Liver (tissue), 3 donors: Measurements from ENCODE around the gene GPR183.

ENCODE experiments used
- NR2F2 ChIP-seq: IDR thresholded peaks from 2 replicates; pipeline ENCODE4 v1.6.1; 2016; ENCODE audit warnings: antibody characterized with exemption
- YY1 ChIP-seq: IDR thresholded peaks from 2 replicates; pipeline ENCODE4 v1.6.1; 2016; ENCODE audit warnings: antibody characterized with exemption, mild to moderate bottlenecking
- TF ChIP-seq, protein P1 (sequence below): fragments of 150-350 bp; IDR thresholded peaks from 2 replicates; pipeline ENCODE4 v1.5.1; 2017; ENCODE audit warnings: improper control_type of control experiment, low read depth, low read length; ENCODE audit not compliant: missing input control
- TF ChIP-seq, protein P2 (sequence below): IDR thresholded peaks from 2 replicates; pipeline ENCODE4 v1.6.1; 2016; ENCODE audit warnings: antibody characterized with exemption
- TF ChIP-seq, protein P3 (sequence below): IDR thresholded peaks from 2 replicates; pipeline ENCODE4 v1.6.1; 2016; ENCODE audit warnings: antibody characterized with exemption, mild to moderate bottlenecking
- TF ChIP-seq, protein P4 (sequence below): IDR thresholded peaks from 2 replicates; pipeline ENCODE4 v1.6.1; 2016; ENCODE audit warnings: antibody characterized with exemption
- TF ChIP-seq, protein P5 (sequence below): IDR thresholded peaks from 2 replicates; pipeline ENCODE4 v1.6.1; 2016; ENCODE audit warnings: antibody characterized with exemption
- donor health status: healthy.
- donor health status: healthy.

DNA sequence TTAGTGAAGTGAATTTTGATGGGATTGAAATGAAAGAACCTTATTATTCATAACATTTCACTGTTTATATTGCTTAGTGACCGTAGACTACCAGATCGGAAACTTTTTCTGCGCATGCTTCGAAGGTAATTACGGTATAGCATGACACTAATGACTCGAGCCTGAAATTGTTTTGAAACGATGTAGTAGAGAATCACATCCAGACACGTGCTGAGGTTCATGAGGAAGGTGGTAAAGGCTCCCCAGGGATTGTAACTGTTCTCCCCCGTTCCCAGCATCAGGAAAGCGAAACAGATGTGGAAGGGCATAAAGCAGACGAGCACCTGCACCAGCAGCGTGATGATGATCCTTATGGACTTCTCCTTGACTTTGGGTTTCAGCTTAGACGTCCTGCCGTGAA is 52.4 kb downstream of the GPR183 start:
- no peak for TF ChIP-seq NR2F2
- no peak for TF ChIP-seq YY1
- TF ChIP-seq, protein P1, sequence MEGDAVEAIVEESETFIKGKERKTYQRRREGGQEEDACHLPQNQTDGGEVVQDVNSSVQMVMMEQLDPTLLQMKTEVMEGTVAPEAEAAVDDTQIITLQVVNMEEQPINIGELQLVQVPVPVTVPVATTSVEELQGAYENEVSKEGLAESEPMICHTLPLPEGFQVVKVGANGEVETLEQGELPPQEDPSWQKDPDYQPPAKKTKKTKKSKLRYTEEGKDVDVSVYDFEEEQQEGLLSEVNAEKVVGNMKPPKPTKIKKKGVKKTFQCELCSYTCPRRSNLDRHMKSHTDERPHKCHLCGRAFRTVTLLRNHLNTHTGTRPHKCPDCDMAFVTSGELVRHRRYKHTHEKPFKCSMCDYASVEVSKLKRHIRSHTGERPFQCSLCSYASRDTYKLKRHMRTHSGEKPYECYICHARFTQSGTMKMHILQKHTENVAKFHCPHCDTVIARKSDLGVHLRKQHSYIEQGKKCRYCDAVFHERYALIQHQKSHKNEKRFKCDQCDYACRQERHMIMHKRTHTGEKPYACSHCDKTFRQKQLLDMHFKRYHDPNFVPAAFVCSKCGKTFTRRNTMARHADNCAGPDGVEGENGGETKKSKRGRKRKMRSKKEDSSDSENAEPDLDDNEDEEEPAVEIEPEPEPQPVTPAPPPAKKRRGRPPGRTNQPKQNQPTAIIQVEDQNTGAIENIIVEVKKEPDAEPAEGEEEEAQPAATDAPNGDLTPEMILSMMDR: no peak
- TF ChIP-seq, protein P2, sequence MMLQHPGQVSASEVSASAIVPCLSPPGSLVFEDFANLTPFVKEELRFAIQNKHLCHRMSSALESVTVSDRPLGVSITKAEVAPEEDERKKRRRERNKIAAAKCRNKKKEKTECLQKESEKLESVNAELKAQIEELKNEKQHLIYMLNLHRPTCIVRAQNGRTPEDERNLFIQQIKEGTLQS: no peak
- TF ChIP-seq, protein P3, sequence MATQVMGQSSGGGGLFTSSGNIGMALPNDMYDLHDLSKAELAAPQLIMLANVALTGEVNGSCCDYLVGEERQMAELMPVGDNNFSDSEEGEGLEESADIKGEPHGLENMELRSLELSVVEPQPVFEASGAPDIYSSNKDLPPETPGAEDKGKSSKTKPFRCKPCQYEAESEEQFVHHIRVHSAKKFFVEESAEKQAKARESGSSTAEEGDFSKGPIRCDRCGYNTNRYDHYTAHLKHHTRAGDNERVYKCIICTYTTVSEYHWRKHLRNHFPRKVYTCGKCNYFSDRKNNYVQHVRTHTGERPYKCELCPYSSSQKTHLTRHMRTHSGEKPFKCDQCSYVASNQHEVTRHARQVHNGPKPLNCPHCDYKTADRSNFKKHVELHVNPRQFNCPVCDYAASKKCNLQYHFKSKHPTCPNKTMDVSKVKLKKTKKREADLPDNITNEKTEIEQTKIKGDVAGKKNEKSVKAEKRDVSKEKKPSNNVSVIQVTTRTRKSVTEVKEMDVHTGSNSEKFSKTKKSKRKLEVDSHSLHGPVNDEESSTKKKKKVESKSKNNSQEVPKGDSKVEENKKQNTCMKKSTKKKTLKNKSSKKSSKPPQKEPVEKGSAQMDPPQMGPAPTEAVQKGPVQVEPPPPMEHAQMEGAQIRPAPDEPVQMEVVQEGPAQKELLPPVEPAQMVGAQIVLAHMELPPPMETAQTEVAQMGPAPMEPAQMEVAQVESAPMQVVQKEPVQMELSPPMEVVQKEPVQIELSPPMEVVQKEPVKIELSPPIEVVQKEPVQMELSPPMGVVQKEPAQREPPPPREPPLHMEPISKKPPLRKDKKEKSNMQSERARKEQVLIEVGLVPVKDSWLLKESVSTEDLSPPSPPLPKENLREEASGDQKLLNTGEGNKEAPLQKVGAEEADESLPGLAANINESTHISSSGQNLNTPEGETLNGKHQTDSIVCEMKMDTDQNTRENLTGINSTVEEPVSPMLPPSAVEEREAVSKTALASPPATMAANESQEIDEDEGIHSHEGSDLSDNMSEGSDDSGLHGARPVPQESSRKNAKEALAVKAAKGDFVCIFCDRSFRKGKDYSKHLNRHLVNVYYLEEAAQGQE: no peak
- TF ChIP-seq, protein P4, sequence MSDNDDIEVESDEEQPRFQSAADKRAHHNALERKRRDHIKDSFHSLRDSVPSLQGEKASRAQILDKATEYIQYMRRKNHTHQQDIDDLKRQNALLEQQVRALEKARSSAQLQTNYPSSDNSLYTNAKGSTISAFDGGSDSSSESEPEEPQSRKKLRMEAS: no peak
- TF ChIP-seq, protein P5, sequence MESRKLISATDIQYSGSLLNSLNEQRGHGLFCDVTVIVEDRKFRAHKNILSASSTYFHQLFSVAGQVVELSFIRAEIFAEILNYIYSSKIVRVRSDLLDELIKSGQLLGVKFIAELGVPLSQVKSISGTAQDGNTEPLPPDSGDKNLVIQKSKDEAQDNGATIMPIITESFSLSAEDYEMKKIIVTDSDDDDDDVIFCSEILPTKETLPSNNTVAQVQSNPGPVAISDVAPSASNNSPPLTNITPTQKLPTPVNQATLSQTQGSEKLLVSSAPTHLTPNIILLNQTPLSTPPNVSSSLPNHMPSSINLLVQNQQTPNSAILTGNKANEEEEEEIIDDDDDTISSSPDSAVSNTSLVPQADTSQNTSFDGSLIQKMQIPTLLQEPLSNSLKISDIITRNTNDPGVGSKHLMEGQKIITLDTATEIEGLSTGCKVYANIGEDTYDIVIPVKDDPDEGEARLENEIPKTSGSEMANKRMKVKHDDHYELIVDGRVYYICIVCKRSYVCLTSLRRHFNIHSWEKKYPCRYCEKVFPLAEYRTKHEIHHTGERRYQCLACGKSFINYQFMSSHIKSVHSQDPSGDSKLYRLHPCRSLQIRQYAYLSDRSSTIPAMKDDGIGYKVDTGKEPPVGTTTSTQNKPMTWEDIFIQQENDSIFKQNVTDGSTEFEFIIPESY: no peak
